KBM-7 (cell line): ENCODE data around the gene TENM4.

ENCODE experiments used
- DNase-seq: peaks from one replicate; pipeline ENCODE4 v3.0.0-alpha.2; 2015
- in situ Hi-C: fragments of 300-500 bp; cut with MboI; formaldehyde crosslinking; loops from 2 replicates; pipeline ENCODE4 v1.14.3; 2020; ENCODE audit warnings: low sequenced_read_pairs, low pct_unique_long_range_greater_than_20kb, mixed read lengths

TENM4 gene

DNA sequence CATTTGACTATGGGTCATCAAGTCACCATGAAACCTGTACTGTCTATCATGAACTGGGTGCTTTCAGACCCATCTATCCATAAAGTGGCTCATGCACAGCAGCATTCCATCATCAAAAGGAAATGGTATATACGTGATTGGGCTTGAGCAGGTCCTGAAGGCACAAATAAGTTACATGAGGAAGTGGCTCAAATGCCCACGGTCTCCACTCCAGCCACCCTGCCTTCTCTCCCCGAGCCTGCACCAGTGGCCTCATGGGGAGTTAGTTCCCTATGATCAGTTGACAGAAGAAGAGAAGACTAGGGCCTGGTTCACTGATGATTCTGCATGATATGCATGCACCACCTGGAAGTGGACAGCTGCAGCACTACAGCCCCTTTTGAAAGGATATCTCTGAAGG lies 312.5 kb downstream of the TENM4 start:
- in situ Hi-C loops = no loop called here
- DNase-seq = no peak

DNA sequence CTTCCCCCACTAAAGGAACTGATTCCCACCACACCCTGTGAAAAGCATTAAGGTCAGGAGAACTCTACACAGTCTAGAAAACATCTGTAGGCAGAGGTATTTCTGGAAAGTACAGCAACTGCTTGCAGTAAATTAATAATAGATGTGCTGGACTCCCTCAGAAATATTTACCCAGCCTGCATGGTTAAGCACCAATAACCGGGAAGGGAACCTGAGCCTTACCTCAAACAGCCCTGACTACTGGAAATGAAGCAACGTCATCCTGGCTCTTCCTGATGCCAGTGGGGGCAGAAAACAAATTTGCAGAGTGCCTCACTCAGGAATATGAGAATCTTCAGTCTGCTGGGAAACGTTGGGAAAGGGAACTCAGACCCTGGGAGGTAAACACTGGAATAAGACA lies 318.1 kb downstream of the TENM4 start:
- no peak for DNase-seq
- in situ Hi-C loops = no loop called here

DNA sequence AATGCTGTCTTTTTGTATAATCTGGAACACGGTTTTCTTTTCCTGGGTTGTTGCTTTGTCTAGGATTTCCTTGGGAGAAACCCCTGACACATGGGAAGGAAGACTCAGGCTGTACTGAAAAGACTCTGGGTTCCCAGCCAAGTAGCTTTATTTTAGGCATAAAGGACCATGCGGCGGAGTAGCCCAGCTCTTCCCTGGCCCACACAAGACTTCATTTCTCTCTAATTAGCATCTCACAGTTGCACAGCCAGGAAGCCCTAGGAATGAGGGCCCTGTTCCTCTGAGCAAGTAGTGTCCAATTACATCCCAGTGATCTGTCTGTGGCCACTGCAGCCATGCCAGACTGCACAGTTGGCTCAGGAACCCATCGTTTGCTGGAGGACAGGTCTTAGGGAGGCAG lies 319.5 kb downstream of the TENM4 start:
- in situ Hi-C loops = no loop called here
- no peak for DNase-seq

DNA sequence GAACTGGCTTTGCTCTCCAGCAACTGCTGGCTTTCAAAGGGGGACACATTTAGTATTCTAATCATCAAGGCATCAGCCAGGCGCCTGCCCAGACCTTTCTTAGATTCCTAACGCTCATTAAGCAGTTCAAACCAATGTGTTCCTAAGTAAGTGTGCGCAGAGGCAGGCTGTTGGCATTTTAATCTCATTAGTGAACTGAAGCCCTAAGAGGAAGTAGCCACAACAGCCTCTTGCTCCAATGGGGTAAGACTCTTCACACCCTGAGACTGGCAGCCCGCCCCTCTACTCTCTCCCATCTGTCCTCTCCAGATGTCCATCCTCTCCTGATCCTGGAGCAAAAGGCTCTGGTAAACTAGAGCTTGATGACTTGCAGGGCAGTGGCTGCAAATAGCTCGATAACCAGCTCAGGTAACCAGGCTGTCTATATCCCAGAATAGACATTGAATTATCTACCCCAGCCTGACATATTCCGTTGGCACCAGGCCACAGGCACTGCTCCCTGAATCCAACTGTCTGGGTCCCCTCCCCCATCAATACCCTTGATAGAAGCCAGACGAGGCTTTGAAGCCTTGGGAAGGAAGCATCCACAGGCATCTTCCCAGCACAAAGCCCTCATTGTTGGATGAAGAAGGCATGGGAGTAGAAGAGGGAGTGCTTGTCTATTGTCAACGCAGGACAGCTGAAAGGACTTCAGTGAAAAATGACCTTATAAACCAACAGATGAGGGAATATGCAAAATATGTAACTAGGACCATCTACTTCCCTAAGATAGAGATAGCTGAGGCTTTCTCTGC lies 321.1 kb downstream of the TENM4 start:
- DNase-seq = no peak
- in situ Hi-C loops = no loop called here

DNA sequence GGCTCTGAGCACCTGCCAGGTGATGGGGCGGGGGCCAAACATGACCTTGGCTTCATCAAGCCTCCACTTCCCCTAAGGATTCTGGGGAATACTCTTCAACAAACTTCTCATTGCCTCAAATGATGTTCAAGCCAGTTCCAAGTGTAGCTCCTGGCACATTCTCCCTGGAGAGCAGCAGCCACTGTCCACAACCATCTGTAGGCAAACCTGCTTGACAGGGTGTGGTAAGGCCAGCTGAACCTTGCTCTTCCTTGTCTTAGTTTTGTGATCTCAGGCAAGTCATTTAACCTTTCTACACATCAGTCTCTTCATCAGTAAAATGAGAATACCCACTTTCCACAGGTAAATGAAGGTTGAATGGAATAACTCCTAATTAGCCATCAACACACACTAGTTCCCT lies 323.3 kb downstream of the TENM4 start:
- in situ Hi-C loops = no loop called here
- DNase-seq = no peak

DNA sequence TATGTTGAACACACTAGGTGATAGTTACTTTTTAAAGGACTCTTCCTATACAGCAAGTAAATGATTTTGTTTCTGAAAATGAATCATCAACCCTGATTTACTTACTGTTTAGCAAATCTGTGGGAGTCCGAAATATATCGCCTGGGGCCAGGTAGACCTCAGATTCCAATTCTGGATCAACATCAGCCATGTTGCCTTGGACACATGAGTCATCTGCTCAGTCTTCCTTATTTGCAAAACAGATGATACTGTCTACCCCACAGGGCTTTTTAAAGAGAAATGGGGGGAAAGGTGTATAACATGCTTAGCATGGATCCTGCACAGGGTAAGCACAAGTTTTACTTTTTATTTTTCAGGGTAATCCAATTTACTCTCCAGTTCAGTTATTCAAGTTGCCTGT lies 324.2 kb downstream of the TENM4 start:
- DNase-seq = no peak
- in situ Hi-C loops = no loop called here

DNA sequence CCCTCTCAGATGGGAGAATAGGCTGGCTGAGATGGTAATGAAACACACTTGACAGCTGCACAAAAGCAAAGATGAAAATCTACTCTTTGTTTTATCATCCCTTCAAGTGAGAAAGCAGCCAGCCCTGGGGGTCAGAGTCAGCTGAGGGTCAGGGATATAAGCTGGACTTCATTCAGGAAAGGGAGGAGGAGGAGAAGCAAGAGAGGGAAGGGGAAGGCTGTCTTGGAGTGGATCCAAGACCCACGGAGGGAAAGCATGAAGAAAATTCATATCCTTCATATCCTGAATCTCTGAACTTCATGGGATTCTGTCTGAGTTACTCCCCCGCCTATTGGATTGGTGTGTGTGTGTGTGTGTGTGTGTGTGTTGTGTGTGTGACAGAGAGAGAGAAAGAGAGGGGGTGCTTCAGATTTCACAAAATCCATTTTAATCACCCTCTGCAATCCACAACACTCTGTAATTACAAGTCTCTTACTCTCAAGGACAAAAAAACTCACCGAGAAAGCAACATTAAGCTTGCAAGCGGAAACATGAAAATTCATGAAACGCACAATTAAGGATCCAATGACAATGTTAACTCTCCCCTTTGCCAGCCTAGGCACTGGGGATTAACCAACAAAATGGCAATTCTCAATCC lies 327.7 kb downstream of the TENM4 start:
- in situ Hi-C loops = no loop called here
- no peak for DNase-seq

DNA sequence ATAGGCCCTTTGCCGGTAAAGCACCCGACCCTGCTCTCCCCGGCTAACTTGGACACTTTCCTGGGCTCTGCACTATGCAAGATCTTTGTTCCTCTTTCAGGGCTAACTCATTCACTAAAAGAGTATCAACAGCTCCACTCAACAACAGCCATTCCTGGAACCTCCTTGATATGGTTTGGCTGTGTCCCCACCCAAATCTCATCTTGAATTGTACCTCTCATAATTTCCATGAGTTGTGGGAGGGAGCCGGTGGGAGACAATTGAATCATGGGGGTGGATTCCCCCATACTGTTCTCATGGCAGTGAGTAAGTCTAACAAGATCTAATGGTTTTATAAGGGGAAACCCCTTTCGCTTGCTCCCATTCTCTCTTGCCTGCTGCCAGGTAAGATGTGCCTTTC lies 330.0 kb downstream of the TENM4 start:
- in situ Hi-C loops = no loop called here
- DNase-seq = no peak

DNA sequence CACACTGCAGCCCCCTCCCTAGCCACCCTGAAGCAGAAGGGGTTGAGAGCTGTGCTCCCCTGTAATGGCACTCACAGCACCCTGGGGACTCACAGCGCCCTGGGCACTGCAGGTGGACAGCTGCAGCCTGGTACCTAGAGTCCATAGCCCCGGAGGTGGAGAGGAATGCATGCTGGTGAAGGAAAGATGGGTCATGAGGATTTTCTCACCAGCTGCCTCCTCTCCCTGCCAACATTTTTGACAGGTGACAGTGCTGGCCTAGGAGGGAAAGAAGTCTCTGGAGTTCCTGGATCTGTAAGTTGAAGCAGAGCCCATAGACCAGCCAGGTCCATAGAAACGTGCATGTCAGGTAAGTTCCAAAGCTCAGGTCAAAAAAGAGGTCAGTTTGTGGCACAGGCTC lies 330.5 kb downstream of the TENM4 start:
- no peak for DNase-seq
- in situ Hi-C loops = no loop called here

DNA sequence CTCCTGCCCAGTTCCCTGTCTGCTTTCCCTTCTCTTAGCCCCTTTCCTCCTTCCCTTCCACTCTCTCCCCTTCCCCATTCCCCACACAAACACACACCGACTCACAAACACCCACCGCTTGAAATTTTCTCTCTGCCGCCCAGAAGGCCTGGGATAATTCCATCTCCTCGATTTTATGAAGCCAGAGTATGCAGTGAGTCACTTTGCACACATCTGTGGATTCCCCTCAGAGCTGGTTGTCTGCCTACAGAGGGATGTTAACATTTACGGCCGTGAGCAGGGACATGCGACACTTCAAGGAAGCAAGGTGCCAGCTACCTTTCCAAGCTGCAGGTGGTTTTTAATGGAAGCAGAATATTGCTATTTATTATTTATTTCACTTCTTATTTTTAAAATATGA lies 332.0 kb downstream of the TENM4 start:
- in situ Hi-C loops = no loop called here
- no peak for DNase-seq

DNA sequence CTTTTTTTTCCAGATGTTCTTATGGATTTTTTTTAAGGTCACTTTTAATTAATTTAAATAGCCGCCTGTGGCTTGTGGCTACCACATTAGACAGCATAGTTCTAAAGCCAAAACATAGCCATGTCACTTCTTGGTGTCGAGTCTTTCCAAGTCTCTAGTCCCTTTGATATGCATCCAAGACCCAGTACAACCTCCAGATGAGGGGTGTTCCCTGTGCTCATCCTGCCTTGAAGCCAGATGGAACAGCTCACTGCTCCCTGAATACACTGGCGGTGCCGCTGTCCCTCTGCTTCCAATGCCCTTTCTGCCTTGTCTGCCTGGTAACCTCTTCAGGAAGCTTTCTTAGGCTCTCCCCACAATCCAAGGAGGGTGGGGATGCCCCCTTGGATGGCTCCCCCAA lies 338.0 kb downstream of the TENM4 start:
- in situ Hi-C loops = no loop called here
- no peak for DNase-seq

DNA sequence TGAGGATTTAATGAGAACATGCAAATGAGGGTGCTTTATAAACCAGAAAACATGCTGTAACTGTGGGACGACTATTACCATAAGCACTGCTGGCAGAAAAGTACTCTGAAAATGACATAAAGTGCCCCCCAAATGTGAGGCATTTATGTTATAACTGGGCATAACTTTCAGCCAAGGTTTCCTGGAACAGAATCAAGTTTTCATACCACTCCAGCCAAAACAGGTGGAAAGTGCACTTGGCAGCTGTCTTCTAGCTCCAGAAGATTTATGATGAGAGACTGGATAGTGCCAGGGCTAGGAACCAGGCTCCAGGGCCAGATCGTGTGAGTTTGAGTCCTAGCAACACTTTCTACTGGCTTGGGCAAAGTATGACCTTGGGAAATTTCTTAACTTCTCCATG lies 339.2 kb downstream of the TENM4 start:
- DNase-seq = no peak
- in situ Hi-C loops = no loop called here

DNA sequence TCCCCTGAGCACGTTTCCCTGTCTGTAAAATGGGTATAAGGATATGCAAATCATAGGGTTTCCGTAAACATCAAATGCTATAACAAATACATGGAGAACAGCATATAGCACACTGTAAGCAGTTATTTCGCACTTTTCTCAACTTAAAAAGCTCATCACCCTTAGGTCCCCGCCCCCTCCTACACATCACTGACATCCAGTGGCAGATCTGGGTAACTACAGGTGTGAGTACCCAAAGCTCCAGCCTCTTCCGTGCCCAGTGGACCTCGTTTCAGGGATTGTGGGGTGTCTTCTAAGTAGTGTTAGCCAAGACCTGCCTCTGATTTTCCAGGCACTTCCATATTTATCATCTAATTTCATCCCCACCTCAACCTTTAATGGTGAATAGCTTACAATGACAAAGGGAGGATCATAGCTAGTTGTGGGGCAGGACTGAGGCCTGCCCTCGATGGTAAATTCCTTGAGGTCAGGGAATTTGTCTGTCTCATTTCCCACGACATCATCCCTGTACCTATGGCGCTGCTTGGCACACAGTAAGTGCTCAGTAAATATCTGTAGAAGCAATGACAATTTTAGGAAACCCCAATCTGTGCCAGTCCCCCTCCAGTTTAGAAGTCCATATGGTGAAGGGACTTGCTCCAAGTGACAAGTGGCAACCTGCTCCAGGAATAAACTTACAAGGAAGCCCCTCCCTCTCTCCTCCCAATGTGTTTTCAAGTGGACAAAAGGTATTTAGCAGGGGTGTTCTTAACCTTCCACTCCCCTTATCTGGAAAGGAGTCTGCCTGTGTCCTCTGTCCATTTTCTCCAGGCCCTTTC lies 340.5 kb downstream of the TENM4 start:
- peak; percentile 56 for DNase-seq

DNA sequence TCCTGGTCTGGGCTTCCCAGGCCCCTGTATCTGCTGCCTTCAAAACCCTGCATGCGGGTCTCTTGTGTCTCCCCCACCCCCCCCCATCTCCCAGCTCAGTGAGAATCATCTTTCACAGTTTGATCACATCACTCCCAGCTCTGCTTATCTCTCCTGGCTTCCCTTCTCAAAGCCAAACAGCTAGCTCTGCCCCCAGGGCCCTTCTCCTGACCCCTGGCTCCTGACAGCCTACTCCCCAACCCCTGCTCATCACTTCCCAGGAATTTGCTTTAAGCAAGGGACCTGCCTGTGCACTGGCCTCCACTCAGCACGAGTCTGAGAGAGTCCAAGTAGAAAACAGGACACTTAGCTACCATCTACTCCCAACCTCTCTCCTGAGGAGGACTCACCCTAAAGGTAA lies 342.7 kb downstream of the TENM4 start:
- in situ Hi-C loops = no loop called here
- DNase-seq = no peak

More for the DNA sequence above, 340.5 kb downstream of the TENM4 start:
- in situ Hi-C loops = no loop called here

DNA sequence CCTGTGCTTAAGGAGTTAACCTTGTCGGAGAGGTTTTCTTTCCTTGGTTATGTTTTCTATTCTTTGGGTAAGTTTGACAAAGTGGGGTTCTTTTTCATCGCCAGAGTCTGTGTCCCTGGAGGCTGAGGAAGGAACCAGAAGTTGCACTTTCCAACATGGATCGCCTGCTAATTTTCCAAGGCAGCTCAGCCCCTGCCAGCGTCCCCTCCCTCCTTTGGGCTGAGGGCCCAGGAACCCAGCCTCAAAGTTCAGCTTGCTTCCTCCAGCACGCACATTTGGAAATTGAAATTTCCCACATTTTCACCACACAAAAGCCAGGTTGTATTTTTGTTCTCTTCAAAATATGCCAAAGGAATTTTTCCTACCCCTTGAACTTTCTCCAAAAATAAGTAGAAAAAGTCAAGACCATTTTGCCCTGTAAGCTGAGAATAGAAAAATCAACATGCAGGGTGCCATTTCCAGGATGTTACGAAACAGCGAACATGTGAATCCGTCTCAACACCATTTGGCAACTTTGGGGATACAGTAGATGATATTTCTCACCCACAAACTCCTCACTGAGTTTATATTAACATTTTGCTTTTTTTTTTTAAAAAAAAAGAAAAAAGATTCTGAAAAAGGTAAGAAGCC lies 343.5 kb downstream of the TENM4 start:
- no peak for DNase-seq
- in situ Hi-C loops = no loop called here

DNA sequence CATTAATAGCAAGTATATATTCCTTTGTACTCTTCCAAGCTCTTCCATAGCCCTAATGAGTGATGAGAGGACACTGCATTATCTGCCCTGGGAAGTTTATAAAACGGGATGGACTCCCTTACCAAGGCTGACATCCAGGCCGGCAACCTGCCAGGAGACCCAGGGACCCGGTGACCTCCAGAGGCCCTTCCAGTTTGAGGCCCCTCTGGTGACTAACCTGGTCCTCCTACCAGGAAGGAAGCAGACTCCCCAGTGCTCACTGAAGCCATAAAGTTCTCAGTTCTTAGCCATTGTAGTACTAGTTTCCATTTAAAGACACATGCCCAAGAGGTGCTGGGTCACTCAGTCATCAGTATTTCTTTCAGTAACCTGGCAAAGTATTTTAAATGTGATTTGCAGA lies 345.4 kb downstream of the TENM4 start:
- in situ Hi-C loops = no loop called here
- DNase-seq = no peak

DNA sequence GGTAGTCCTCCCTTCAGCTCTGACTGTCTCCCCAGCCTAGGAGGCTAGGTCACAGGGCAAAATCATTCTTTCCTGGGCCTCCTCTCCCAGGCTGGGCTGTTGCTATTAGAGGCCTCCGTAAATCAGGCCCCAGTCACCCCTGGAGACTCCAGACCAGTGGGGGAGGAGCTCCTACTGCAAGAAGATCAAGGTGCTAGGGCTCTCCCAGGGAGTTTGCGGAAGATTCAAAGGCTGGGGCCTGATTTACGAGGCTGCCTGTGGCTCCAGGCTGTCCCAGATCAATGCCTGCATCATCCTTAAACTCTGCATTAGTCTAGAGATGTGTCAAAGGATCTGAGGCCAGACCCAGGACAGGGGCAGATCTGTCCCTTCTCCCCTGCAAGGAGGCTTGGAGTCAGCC lies 346.2 kb downstream of the TENM4 start:
- no peak for DNase-seq
- in situ Hi-C loops = no loop called here

DNA sequence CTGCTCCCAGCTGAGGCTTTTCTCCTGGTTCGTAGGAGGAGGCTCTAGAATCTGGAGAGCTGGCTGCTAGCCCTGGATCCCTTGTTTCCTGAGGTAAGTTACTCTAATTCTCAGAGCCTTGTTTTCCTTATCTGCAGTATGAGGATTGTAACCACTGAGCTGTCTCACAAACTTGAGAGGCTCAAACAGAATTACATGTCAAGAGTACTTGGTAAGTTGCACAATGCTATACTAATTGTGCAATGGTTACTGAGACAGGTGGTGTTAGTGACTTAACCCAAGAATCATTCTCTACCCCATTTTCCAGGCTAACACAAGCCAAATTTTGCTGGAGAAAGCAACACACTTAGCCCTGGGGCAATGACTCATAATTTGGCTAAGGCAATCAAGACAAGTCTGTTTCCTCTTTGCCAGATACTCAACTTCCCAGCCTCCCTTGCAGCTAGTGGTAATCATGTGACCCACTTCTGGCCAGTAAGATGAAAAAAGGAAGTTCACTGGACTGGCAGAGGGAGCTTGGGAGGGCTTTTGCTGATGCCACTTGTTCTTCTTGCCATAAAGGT lies 348.0 kb downstream of the TENM4 start:
- peak; percentile 25 for DNase-seq
- in situ Hi-C loops = no loop called here

DNA sequence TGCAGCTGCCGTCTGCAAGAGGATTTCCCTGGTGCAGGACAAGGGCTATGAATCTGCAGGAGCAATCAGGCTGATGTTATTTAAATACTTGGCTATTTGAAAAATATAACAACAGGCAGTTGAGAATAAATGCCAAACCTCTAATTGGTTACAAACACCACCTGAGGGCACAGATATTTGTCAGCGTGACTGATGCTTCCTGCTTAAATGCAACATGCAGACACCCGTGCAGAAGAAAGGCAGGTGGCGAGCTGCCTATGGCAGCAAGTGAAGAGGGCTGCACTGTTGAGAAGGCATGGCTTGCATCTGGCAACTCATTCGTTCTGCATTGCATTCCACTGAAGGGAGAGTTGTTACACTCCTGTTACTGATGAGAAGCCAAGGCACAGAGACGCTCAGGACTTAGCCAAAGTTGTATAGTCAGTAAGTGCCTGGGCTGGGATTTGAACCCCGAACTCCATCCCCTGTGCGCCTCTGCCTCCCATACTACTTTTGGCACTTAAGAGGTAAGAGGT lies 350.6 kb downstream of the TENM4 start:
- in situ Hi-C loops = no loop called here
- no peak for DNase-seq
